K562 treated with DMSO at 1 percent for 12 hours (cell line): ENCODE measurements around the gene MPC1L. TPM values are rescaled to one million over a fixed set of nuclear protein-coding genes. Genes with fewer than 3 reads are reported as not detected.

ENCODE experiments used
- total RNA-seq: library from RNA; unstranded; fragments of 300-600 nt; gene quantifications from 2 replicates; pipeline ENCODE4 v1.2.3, GENCODE V29; 2022; ENCODE audit not compliant: insufficient read depth

Gene MPC1L
- not detected in 2 replicates for total RNA-seq

DNA sequence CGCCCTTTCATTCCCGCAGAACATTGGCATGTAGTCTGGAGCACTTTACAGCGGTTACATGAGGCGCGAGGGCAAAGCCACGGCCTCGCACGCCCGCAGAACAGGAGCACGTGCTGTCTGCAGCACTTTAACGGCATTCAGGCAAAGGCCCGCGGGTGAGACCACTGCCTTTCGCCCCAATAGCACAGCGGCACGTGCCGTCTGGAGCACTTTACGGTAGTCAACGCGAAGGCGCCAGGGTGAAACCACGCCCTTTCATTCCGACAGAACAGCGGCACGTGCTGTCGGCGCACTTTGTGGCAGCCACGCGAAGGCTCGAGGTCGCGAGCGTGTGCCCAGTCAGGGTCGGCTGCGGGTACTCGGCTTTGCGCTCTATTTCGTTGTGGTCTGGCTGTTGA is at the start of gene MPC1L:
TSS of gene MPC1L (plus strand) at position 290 of the 398 bp plus-strand sequence. CDS start 138 bp downstream, outside the sequence.

GRCh38 chrX:40580537-40581335 is 42.5 kb upstream of the MPC1L start, which contains the start of gene ATP6AP2:
ATP6AP2 (plus strand) TSS chrX:40580970; CDS start chrX:40581066, 96 bp downstream.

DNA sequence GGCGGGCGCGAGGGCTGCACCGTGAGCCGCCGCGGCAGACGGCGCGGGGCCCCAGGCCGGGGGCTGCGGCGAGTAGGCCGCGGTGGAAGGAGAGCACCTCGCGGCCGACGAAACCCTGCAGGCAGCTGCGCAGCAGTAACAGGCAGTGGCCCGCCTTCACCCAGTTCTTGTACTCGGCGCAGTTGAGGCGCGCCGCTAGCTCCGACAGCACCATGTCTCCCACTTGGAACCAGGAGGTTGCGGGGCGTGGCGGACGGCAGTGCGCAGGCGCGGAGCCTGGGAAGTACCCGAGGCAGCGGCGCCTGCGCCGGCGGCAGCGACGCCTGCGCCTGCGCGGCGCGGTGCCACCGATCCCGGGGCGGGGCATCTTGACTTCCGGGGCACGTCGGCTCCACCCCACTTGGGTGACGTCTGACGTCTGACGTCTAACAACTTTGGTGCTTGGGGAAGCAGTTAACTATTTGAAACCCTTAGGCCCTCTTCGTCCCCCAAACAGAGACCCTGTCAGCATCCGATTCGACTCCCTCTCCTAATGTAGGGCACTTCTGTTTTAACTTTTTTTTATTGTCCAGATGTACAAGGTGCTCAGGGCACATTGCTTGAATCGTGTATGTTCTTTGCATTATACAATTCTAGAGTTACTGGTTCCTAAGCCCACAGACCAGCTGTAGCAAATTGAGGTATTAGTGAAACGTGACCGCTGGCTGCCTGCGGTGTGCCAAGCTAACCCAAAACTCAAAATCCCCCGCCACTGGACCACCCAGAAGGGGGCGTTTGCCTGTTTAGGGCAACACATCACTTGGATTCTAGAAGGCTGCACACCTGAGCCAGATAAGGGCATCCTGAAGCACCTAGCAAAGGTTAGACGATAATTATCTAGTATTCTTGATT is 24.3 kb downstream of the MPC1L start, which contains the start of gene CXorf38:
TSS of gene CXorf38 (minus strand) at position 255 of the 891 bp plus-strand sequence. CDS start at position 214, 41 bp downstream.

Other genes with a start within 250 kb of the MPC1L start
- gene ATP6AP2, start 42.5 kb upstream of the MPC1L start, total RNA-seq = 18.6 and 47.9 TPM in 2 replicates
- gene CXorf38, start 24.1 kb downstream of the MPC1L start, total RNA-seq = 2.4 and 6.9 TPM in 2 replicates
- 7.9 and 19.8 TPM in 2 replicates for gene MED14, start 112.1 kb downstream of the MPC1L start, total RNA-seq